ENCODE results near the gene UTS2B.

- TF ChIP-seq CTCF (conservative IDR thresholded peaks at IDR 0.05; ENCODE audit: low read depth in 2 of 2) (no peak), EZH2 (IDR thresholded peaks at IDR 0.05; ENCODE audit: low read depth, unreplicated experiment) (no peak), CREB1 (CRISPR knock-in tag; IDR thresholded peaks at IDR 0.05; ENCODE audit: low read depth) (no peak), POLR2AphosphoS5 (IDR thresholded peaks at IDR 0.05; ENCODE audit: low read depth) (no peak), EZH2phosphoT487 (IDR thresholded peaks at IDR 0.05; ENCODE audit: unreplicated experiment) (no peak), REST (IDR thresholded peaks at IDR 0.05; ENCODE audit: unreplicated experiment) (no peak), ETS1 (IDR thresholded peaks at IDR 0.05) (no peak), ZNF331 (CRISPR knock-in tag; IDR thresholded peaks at IDR 0.05; ENCODE audit: low read depth) (no peak), ZNF462 (CRISPR knock-in tag; IDR thresholded peaks at IDR 0.05) (no peak), NANOG (IDR thresholded peaks at IDR 0.05; ENCODE audit: borderline replicate concordance) (no peak), JUNB (IDR thresholded peaks at IDR 0.05; ENCODE audit: unreplicated experiment) (no peak), STAT1 (IDR thresholded peaks at IDR 0.05; ENCODE audit: unreplicated experiment) (no peak), ZNF114 (CRISPR knock-in tag; IDR thresholded peaks at IDR 0.05) (no peak)
Observed at GRCh38 chr3:191362524-191363090, 32.3 kb upstream of the UTS2B start.

Data from GM23338 (cell line).